AG04450 (cell line): ENCODE data around the gene DPPA3. TPM values are rescaled to one million over a fixed set of nuclear protein-coding genes. Genes with fewer than 3 reads are reported as not detected.
A peak's percentile ranks its signal among the peaks of the same experiment; 100 is the strongest.
"Not testable (repeated sequence)": the region's sequence is repeated elsewhere in the genome, so short reads cannot be mapped to it uniquely, and the experiment has no call there.

ENCODE experiments used
- CTCF ChIA-PET: fragments of 300-600, 350-600 bp; formaldehyde crosslinking; extraction: SDS; loops from one replicate; lab custom pipeline; 2022; ENCODE audit warnings: antibody characterized with exemption, inconsistent platforms; lab: Charles Lee
- POLR2A ChIA-PET: fragments of 350-600 bp; formaldehyde crosslinking; extraction: SDS; loops from one replicate; lab custom pipeline; 2021; ENCODE audit warnings: antibody characterized with exemption, inconsistent platforms; lab: Yijun Ruan, JAX
- DNase-seq: peaks from one replicate; pipeline ENCODE4 v3.0.0-alpha.2; 2011; ENCODE audit warnings: low read depth, low spot score
- H3K27ac ChIP-seq: one replicate; pipeline ENCODE4 v1.5.1; 2012; ENCODE audit warnings: low read depth, low read length, control low read depth
- H3K27me3 ChIP-seq: one replicate; pipeline ENCODE4 v1.6.0; 2012; ENCODE audit warnings: low read length; ENCODE audit not compliant: control insufficient read depth, insufficient read depth
- H3K4me3 ChIP-seq: 2 replicates; pipeline ENCODE4 v1.5.1; 2011; ENCODE audit warnings: mild to moderate bottlenecking, low read depth, low read length, control low read depth
- H3K9me3 ChIP-seq: 2 replicates; pipeline ENCODE4 v1.5.1; 2012; ENCODE audit warnings: low read length; ENCODE audit not compliant: control insufficient read depth, insufficient read depth
- polyA plus RNA-seq: library from polyadenylated mRNA; depleted of rRNA; stranded (reverse); fragments of >200 nt; gene quantifications from 2 replicates; pipeline ENCODE4 v1.2.3, GENCODE V29; 2011
- TF ChIP-seq, protein P1 (sequence below): IDR thresholded peaks from 2 replicates; pipeline ENCODE4 v1.5.1; 2011; ENCODE audit warnings: low read depth, low read length, control low read depth, inconsistent platforms

DPPA3 gene
- polyA plus RNA-seq, 1 experiment: not detected

DNA sequence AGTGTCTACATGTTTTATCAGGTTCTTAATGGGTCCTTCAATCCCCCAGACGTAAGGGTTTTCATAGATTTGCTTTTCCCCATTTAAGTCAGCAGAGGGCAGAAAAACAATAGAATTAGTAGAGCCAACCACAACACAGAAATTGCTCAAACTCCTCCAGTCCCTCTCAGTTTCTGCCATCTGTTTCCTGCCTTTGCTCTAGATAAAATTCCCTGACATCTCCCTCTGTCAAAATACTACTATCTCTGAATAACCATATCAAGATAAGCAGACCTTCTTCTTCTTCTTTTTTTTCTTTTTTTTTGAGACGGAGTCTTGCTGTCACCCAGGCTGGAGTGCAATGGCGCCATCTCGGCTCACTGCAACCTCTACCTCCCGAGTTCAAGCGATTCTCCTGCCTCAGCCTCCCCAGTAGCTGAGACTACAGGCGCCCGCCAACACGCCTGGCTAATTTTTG is 33.8 kb upstream of the DPPA3 start:
- H3K27me3 ChIP-seq, DNase-seq, H3K27ac ChIP-seq, H3K4me3 ChIP-seq, POLR2A ChIA-PET, H3K9me3 ChIP-seq: not testable (repeated sequence)
- TF ChIP-seq, protein P1, sequence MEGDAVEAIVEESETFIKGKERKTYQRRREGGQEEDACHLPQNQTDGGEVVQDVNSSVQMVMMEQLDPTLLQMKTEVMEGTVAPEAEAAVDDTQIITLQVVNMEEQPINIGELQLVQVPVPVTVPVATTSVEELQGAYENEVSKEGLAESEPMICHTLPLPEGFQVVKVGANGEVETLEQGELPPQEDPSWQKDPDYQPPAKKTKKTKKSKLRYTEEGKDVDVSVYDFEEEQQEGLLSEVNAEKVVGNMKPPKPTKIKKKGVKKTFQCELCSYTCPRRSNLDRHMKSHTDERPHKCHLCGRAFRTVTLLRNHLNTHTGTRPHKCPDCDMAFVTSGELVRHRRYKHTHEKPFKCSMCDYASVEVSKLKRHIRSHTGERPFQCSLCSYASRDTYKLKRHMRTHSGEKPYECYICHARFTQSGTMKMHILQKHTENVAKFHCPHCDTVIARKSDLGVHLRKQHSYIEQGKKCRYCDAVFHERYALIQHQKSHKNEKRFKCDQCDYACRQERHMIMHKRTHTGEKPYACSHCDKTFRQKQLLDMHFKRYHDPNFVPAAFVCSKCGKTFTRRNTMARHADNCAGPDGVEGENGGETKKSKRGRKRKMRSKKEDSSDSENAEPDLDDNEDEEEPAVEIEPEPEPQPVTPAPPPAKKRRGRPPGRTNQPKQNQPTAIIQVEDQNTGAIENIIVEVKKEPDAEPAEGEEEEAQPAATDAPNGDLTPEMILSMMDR: 0 out of 2 replicates have a peak, but pooled peaks have one; percentile 35
- CTCF ChIA-PET: interaction anchor here (1.2 to 3.3 kb wide), 3 partner anchors 129 to 131 kb away, joined by 3 to 20 read pairs (median 11); no protein-coding TSS in a partner anchor

DNA sequence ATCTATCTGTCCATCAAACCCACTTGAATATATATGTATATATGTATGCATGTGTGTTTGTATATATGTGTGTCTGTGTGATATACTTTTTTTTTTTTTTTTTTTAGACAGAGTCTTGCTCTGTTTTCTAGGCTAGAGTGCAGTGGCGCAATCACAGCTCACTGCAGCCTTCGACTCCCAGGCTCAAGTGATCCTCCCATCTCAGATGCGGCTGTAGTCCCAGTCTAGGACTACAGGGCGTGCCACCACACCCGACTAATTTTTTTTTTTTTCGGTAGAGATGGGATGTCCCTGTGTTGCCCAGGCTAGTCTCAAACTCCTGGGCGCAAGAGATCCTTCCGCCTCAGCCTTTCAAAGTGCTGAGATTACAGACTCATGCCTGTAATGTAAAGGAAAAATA is 32.5 kb upstream of the DPPA3 start:
- ChIA-PET CTCF (interaction anchor here (1.0 to 3.3 kb wide), 4 partner anchors 127 to 399 kb away, joined by 3 to 20 read pairs (median 3); no protein-coding TSS in a partner anchor), POLR2A (no interaction called here)
- H3K27me3 ChIP-seq: no peaks in the 10 kb centered on the region
- no peak for DNase-seq
- no peak overlapping the region for H3K4me3 ChIP-seq
- TF ChIP-seq, protein P1: no peak
- H3K9me3 ChIP-seq: peaks cover 4% of the 10 kb centered on the region; the same call in 1 of the 2 replicates
- no peak overlapping the region for H3K27ac ChIP-seq

DNA sequence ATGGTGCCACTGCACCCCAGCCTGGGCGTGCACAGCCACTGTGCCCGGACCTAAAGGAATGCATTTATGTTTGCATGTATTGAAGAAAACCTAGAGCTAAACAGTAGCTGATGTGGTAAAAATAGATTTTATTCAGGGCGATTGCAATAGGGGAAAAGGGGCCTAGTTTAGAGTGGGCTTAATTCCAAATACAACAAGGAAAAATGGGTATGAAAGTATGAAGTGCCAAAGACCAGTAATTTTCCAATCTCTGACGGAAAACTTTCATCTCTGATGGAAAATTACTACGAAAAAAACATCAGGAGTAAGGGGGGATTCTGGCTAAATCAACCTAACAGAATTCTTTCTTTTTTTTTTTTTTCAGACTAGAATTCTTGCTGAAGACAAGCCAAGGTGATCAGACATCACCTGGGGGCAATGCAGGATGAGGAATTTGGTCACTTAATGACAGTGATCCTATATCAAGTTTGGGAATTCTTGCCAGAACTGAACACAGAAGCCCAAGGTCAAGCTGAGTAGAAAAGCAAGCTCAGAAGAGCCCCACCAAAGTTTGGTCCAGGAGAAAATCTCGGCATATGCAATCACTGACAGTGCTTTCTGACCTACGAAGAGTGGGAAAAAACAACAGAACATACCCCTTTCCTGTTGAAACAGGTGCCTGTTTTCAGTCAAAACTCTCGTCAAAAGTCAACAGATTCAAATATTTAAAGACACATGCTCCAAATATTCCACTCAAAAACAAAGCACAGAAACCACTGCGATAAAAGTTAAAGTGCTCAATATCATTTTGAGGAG is 31.8 kb upstream of the DPPA3 start:
- no peaks in the 10 kb centered on the region for H3K9me3 ChIP-seq
- TF ChIP-seq, protein P1: no peak
- H3K27ac ChIP-seq: no peak overlapping the region
- DNase-seq: no peak
- POLR2A ChIA-PET: no interaction called here
- H3K27me3 ChIP-seq: no peaks in the 10 kb centered on the region
- H3K4me3 ChIP-seq: no peak overlapping the region
- CTCF ChIA-PET: interaction anchor here (1.0 to 3.3 kb wide), 3 partner anchors 127 to 399 kb away, joined by 3 to 20 read pairs (median 3); no protein-coding TSS in a partner anchor

DNA sequence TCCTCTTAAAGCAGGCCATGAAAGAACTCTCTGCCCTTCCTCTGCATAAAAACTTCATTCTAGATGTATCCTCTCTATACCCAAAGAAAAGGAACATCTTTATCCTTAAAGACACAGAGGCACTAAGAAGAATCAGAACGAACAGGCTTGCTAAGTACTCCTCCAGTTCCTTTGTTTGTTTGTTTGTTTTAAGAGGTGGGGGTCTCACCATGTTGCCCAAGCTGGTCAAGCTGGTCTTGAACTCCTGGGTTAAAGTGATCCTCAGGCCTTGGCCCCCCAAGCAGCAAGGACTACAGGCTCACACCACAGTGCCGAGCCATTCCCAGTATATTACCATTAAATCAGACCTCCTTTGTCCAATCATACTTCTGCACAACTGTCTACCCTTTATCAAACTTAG is 29.7 kb upstream of the DPPA3 start:
- peaks cover 4% of the 10 kb centered on the region; the same call in 1 of the 2 replicates for H3K9me3 ChIP-seq
- TF ChIP-seq, protein P1: no peak
- no peak overlapping the region for H3K27ac ChIP-seq
- no peaks in the 10 kb centered on the region for H3K27me3 ChIP-seq
- no peak for DNase-seq
- no peak overlapping the region for H3K4me3 ChIP-seq
- ChIA-PET POLR2A (no interaction called here), CTCF (no interaction called here)

DNA sequence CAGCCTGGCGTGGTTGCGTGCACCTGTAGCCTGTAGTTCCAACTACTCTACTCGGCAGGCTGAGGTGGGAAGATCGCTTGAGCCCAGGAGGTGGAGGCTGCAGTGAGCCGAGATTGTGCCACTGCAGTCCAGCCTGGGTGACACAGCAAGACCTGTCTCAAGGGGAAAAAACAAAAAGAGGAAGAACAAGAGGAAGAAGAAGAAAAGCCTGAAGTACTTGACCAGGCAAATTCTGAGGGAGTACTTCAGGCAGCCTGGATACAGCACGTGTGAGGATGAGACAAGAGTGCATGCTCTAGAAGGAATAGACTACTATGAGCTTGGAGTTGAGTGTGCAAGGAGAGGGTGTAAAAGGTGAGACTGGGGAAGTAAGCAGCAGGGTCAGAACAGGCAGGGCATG is 17.4 kb upstream of the DPPA3 start:
- Histone ChIP-seq H3K27me3 (no peaks in the 10 kb centered on the region), H3K4me3 (no peak overlapping the region), H3K27ac (no peak overlapping the region), H3K9me3 (peaks cover 9% of the 10 kb centered on the region)
- no peak for DNase-seq
- CTCF ChIA-PET: no interaction called here
- TF ChIP-seq, protein P1: no peak
- POLR2A ChIA-PET: no interaction called here
